RWPE2 (cell line): ENCODE data around the gene ACAA2.
A peak's percentile ranks its signal among the peaks of the same experiment; 100 is the strongest.
"Not testable (repeated sequence)": the region's sequence is repeated elsewhere in the genome, so short reads cannot be mapped to it uniquely, and the experiment has no call there.

Experiments used
- ATAC-seq: fragments of 200-7000 bp; cut with Tn5 transposase; 3 replicates; pipeline ENCODE4 v1.9.1; 2021; ENCODE audit warnings: low read depth
- DNase-seq: peaks from one replicate; pipeline ENCODE4 v3.0.0-alpha.2; 2020; ENCODE audit warnings: low spot score
- H3K27ac ChIP-seq: fragments of 450-650 bp; 2 replicates; pipeline ENCODE4 v1.5.1; 2017; ENCODE audit warnings: mild to moderate bottlenecking; ENCODE audit not compliant: poor library complexity, severe bottlenecking
- H3K27me3 ChIP-seq: fragments of 250-450 bp; sonication (Bioruptor Pico); 2 replicates; pipeline ENCODE4 v1.5.1; 2021; ENCODE audit warnings: mild to moderate bottlenecking, moderate library complexity; ENCODE audit not compliant: insufficient read depth, poor library complexity, severe bottlenecking
- H3K36me3 ChIP-seq: fragments of 250-450 bp; sonication (Bioruptor Pico); 2 replicates; pipeline ENCODE4 v1.5.1; 2020; ENCODE audit warnings: low read depth, mild to moderate bottlenecking, moderate library complexity
- H3K4me1 ChIP-seq: fragments of 250-450 bp; sonication (Bioruptor Pico); 2 replicates; pipeline ENCODE4 v1.5.1; 2021; ENCODE audit warnings: mild to moderate bottlenecking, moderate library complexity; ENCODE audit not compliant: insufficient read depth, poor library complexity, severe bottlenecking
- H3K4me3 ChIP-seq: fragments of 250-450 bp; sonication (Bioruptor Pico); 2 replicates; pipeline ENCODE4 v1.5.1; 2021; ENCODE audit warnings: mild to moderate bottlenecking, moderate library complexity; ENCODE audit not compliant: severe bottlenecking
- H3K9me3 ChIP-seq: fragments of 250-450 bp; sonication (Bioruptor Pico); 2 replicates; pipeline ENCODE4 v1.5.1; 2021; ENCODE audit warnings: mild to moderate bottlenecking, moderate library complexity; ENCODE audit not compliant: severe bottlenecking
- CTCF ChIP-seq: fragments of 450-650 bp; IDR thresholded peaks from one replicate; pipeline ENCODE4 v1.5.1; 2017; ENCODE audit warnings: mild to moderate bottlenecking, moderate library complexity; ENCODE audit not compliant: poor library complexity, severe bottlenecking

ACAA2 gene

GRCh38 chr18:49837889-49838288 is 24.6 kb upstream of the ACAA2 start:
- TF ChIP-seq CTCF: no peak

GRCh38 chr18:49837316-49837835 is 24.0 kb upstream of the ACAA2 start:
- peaks cover 13% of the 10 kb centered on the region; the same call in 1 of the 2 replicates for H3K36me3 ChIP-seq
- peak overlapping the region; percentile 73 for H3K27ac ChIP-seq
- ATAC-seq, H3K9me3 ChIP-seq, DNase-seq, H3K27me3 ChIP-seq, H3K4me3 ChIP-seq: not testable (repeated sequence)
- peaks cover 41% of the 10 kb centered on the region for H3K4me1 ChIP-seq

More at GRCh38 chr18:49837889-49838288, 24.6 kb upstream of the ACAA2 start:
- Histone ChIP-seq H3K27ac (peak overlapping the region; percentile 73), H3K4me3 (no peak overlapping the region), H3K27me3 (no peaks in the 10 kb centered on the region), H3K4me1 (peaks cover 41% of the 10 kb centered on the region), H3K36me3 (peaks cover 13% of the 10 kb centered on the region; the same call in 1 of the 2 replicates), H3K9me3 (no peaks in the 10 kb centered on the region)
- ATAC-seq (peak; percentile 30; the same call in 1 of the 3 replicates), DNase-seq (no peak)

GRCh38 chr18:49835405-49835804 is 22.1 kb upstream of the ACAA2 start:
- Histone ChIP-seq H3K27me3 (no peaks in the 10 kb centered on the region), H3K4me3 (no peak overlapping the region), H3K4me1 (peaks cover 41% of the 10 kb centered on the region), H3K27ac (peak overlapping the region; percentile 77), H3K36me3 (peaks cover 13% of the 10 kb centered on the region; the same call in 1 of the 2 replicates), H3K9me3 (no peaks in the 10 kb centered on the region)
- DNase-seq (no peak), ATAC-seq (no peak)
- TF ChIP-seq CTCF: no peak

- Histone ChIP-seq H3K9me3 (no peaks in the 10 kb centered on the region), H3K36me3 (peaks cover 13% of the 10 kb centered on the region; the same call in 1 of the 2 replicates), H3K27ac (peak overlapping the region; percentile 77), H3K27me3 (no peaks in the 10 kb centered on the region), H3K4me3 (no peak overlapping the region), H3K4me1 (peaks cover 34% of the 10 kb centered on the region)
- no peak for ATAC-seq
- no peak for TF ChIP-seq CTCF
- DNase-seq: no peak
Observed at GRCh38 chr18:49834258-49834657, 20.9 kb upstream of the ACAA2 start.

- H3K4me1 ChIP-seq: peaks cover 31% of the 10 kb centered on the region
- no peaks in the 10 kb centered on the region for H3K9me3 ChIP-seq
- peak overlapping the region; percentile 77 for H3K27ac ChIP-seq
- H3K36me3 ChIP-seq: peaks cover 13% of the 10 kb centered on the region; the same call in 1 of the 2 replicates
- no peak overlapping the region for H3K4me3 ChIP-seq
- TF ChIP-seq CTCF: no peak
- no peak for DNase-seq
- ATAC-seq: no peak
- H3K27me3 ChIP-seq: no peaks in the 10 kb centered on the region
Observed at GRCh38 chr18:49833814-49834213, 20.5 kb upstream of the ACAA2 start.
